GM11168 (cell line): ENCODE measurements around the gene UNC93B1.
"Not testable (repeated sequence)": the region's sequence is repeated elsewhere in the genome, so short reads cannot be mapped to it uniquely, and the experiment has no call there.

Experiments
- in situ Hi-C: fragments of 300-500 bp; cut with MboI; formaldehyde crosslinking; loops from one replicate; pipeline ENCODE4 v1.12.0; 2022; ENCODE audit warnings: low sequenced_read_pairs; ENCODE audit not compliant: unreplicated experiment

UNC93B1 gene

DNA sequence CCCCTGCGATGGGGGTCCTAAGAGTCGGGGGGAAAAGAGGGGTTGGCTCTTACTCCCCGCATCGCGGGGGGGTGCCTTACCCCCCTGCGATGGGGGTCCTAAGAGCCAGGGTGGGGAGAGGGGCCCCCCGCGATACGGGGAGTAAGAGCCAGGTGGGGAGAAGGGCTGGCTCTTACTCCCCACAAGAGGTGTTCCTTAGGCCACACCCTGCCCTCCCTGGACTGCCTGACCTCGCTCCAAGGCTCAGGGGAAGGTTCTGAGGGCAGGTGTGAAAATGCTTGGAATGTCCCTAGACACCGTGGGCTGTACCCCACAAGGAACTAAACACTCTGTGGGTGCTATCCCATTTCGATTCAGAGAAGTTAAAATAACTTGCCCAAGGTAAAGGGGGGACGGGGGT, 7.8 kb downstream of the UNC93B1 start:
- in situ Hi-C loops: no loop called here

DNA sequence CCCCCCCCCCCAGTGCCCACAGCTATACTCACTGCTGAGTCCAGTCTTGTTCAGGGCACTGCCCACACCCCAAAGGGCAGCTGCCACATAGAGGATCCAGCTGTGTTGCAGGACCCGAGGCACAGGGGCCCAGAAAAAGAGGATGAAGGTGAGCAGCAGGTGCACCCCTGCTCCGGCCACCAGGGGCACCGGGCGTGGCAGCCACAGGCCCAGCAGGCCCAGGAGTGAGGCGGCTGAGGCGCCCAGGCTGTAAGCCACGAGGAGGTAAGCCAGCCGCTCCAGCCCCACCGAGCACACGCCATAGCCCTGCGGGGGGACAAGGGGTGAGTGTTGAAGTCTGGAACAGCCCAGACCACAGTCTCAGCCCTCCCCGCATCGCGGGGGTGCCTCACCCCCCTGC, 8.3 kb downstream of the UNC93B1 start:
- in situ Hi-C loops: not testable (repeated sequence)

DNA sequence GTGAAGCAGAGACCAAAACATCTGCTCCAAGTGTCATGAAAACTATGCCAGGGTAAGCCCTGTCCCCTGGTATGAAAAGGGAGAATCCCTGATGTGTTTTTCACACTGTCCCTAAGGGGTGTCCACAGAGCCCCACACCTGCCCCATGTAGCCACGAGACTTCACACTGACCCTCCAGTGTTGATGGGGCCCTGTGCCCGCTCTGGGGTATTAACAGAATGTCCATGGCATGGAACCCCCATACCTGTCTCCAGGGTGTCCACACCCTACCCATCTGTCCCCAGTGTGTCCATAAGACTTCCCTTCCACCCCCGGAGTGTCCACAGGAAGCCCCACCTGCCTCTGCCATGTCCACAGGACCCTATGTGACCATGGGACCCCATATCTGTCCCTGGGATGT, 8.8 kb downstream of the UNC93B1 start:
- in situ Hi-C loops: not testable (repeated sequence)

DNA sequence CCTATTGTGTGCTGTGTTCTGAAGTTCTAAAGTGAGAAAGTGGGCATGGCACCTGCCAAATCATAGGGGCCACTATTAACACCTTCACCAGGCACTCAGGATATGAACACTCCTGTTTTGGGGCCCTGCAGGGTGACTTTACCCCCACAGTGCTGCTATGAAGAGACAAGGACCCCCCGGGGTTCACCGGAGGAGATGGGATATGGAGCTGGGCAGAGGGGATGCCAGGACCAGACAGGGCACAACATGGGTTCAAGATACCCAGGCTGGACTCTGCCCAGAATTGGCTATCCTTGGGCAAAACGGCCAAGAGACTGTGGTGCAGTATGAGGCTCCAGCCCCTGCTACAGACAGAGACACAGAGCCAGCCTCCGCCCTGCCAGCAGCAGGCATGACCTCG, 9.5 kb downstream of the UNC93B1 start:
- in situ Hi-C loops: not testable (repeated sequence)

DNA sequence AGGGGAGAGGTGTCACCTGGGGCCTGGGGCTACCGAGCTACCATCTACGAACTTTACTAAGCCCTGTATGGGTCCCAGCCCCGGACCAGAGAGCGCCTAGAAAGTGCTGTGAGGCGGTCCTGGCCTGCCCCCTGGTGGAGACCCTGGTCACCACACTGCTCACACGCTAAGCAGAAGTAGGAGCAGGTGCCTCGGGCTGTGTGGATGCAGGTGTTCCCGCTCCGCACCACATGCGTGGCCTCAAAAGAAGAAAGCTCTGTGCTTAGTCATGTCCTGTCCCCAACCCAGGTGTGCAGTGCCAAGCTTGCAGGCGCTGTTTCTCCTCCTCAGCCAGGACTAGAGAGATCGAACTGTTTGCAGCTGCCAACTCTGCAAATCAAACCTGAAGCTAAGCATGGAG, 10.1 kb downstream of the UNC93B1 start:
- in situ Hi-C loops: not testable (repeated sequence)

DNA sequence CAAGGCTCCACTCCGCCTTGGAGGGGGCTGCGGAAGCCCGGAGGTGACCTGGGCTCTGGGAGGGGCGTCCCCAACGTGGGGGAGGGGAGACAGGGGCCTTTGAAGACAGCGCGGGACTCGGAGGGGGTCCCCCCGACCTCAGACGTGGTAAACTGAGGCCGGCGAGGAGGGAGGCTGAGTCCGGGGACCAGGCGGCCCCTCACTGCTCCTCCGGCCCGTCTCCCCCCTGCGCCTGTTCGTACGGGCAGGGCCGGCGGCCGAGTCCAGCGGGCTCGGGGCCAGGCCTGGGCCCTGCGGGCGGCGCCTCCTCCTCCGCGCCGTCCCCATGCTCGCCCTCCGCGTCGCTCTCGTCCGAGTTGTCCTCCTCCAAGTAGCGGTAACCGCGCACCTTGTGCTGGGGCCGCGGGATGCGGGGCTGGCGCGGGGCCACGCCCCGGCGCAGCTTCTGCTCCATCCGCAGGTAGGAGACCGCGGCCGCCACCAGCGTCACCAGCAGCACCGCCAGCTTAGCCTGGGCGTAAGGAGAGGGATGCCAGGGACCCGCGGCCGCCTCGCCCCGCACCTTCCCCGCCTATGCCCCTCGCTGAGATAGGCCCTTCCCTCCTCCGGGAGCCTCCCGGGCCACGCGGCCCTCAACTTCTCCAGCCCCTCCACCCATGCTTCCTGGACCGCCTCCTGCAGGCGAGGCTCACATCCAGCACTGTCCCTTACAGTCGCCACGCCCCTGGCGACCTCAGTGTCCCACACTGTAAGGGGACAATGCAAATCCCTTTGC, 12.4 kb downstream of the UNC93B1 start:
- in situ Hi-C loops: not testable (repeated sequence)

DNA sequence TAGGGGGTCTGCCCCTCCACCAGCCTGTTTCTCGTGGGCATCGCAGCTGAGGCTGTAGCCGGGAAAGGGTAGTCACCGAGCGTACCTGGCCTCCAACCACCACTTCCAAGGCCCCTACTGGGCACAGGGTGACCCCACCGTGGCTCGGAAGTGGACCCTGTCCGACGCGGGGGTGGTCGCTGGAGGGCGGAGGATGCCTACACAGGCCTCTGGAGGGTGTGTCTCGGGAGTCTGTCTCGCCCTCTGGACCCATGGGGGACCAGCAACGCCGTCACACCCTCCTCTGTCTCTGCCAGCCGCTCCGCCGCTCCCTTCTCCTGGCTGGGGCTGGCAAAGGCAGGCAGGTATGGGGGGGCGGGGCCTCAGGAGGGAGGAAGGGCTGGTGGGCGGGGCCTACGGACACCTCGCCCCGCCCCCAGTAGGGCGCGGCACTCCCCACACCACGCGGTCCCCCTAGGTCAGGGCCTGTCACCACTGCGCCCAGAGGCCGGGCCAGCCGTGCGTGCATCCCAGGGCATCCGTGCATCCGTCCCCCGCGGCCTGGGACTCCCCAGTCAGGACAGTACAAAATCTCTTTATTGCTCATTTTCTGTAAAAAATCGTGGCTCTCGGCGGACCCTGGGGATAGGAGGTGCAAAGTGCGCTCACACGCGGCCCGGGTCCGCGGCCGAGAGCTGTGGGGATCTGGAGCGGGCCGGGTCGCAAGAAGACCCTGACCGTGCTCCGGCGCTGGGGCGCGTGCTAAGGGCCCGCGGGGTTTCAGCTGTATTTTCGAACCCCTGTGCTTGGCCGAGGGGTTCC, 13.2 kb downstream of the UNC93B1 start:
- in situ Hi-C loops: not testable (repeated sequence)

DNA sequence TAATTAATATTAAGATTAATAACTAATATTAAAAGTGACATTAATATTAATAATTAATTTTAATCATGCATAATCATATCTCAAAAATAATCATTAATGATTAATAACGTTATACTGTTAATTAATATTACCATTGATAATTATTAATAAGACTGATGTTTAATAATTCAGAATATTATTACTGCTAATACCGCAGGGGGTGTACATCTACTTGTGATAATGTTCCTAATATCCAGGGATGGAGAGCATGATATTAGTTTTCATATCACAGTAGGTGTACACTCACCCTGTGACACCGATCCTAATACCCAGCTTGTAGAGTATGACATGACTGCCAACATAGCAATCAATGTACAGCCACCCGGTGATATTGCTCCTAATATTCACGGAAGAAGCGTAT, 18.6 kb downstream of the UNC93B1 start:
- in situ Hi-C loops: loop anchor here (5.0 kb wide), 1 partner anchor 278 kb away; no protein-coding TSS in a partner anchor

DNA sequence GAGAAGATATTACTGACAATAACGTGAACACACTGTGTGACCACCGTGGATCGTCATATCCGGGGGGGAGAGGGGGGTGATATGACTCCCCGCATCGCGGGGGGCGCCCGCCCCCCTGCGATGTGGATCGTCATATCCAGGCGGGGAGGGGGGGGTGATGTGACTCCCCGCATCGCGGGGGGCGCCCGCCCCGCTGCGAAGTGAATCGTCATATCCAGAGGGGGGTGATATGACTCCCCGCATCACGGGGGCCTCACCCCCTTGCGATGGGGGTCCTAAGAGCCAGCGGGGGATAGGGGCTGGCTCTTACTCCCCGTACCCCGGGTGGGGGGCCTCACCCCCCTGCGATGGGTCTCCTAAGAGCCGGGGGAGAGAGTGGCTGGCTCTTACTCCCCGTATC, 19.9 kb downstream of the UNC93B1 start:
- in situ Hi-C loops: no loop called here

DNA sequence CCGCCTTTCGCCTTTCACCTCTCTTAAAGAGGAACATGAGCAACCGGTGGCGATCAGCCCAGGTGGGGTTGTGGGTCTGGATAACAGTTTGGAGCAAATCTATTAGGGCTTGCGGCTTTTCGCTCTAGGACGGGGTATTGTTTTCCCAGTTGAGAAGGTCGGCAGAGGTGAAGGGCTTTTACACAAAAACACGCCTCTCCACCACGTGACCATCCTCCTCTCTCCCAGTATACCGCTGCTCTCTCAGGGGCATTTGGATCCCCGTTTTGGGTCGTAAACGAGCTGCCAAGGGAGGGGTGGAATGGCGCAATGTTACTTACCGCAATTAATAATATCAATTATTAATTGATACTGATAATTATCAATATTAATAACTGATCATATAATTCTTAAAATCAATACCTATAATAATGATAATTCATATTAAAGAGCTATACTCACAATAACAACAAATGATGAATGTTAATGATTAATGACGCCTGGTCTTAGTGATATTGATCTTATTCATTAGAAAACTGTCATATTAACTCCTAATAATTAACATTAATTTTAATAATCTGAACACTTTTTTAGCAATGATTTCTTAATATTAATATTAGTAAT, 21.5 kb downstream of the UNC93B1 start:
- in situ Hi-C loops: not testable (repeated sequence)

DNA sequence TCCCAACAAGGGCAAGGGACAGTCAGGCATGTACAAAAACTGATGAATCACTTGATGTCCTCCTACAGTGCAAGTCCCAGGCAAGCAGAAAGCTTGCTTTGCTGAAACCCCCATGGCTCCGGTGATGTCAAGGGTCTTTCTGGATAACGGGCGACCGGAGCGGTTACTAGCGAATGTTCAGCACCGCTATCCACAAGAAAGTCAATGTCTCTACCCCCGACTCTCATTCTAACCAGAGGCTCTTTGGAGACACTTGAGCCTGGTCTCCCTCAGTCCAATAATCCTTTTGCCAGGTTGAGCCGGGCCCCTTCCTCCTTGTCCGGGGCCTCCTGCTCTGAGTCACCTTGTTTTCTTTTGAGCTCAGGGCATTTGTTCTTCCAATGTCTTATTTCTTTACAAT, 22.7 kb downstream of the UNC93B1 start:
- in situ Hi-C loops: not testable (repeated sequence)

DNA sequence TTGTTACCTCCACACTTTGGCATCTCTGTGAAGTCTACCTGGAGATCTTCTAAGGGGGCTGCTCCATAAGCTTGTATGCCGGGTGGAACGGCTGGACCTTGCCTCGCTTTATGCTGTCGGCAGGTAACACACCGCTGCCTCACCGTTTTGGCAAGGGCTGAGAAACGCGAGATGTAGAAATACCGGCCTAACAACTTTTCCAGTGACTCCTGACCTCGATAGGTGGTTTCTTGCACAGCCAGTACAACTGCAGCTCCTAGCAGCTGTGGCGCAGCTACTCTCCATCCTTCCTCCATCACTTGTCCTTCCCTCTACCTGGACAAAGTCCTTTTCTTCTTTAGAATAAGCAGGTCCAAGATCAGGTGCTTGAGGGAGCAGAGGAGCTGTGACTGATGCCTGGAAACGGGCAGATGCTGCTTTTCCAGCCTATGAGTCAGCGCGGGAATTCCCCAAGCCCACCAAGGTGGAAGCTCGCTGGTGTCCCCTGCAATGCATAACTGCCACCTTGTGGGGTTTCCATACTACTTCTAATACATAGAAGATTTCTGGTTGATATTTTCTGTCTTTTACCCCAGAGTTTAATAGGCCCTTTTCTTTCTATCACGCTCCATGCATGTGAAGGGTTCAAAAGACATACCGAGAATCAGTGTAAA, 25.0 kb downstream of the UNC93B1 start:
- in situ Hi-C loops: not testable (repeated sequence)

DNA sequence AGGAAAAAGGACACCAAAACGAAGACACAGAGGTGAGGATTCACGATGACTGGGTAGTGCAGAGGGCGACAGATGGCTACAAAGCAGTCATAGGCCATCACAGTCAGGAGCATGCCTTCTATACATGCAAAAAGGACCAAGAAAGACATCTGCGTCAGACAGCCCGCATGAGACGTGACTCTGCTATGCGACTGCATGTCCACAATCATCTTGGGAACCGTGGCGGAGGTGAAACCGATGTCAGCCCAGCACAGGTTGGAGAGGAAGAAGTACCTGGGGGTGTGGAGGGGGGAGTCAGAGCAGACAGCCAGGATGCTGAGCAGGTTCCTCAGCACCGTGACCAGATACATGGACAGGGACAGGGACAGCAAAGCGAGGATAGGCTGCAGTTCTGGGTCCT, 29.2 kb downstream of the UNC93B1 start:
- in situ Hi-C loops: not testable (repeated sequence)

DNA sequence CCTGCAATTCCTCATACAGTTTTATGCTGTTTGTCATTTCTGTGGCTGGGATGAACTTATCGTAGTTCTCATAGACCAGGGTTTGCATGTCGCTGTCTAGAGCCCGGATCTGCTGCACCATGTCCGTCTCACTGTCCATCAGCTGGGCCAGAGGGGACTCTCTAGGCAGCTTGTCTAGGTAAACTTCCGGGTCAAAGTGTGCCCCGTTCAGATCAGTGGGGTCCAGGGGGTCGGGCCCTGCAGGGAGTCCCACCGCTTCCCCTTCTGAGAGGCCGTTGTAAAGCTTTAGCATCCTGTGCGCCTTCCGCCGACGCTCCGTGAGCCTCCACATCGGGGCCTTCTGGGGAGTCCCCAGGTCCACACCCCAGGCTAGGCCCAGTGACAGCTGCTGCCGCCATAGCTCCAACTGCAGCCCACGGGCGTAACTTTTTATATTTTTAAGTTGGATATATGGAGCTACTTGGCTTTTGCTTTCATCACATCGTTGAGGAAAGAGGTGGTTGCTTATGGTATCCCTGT, 38.0 kb downstream of the UNC93B1 start:
- in situ Hi-C loops: not testable (repeated sequence)

DNA sequence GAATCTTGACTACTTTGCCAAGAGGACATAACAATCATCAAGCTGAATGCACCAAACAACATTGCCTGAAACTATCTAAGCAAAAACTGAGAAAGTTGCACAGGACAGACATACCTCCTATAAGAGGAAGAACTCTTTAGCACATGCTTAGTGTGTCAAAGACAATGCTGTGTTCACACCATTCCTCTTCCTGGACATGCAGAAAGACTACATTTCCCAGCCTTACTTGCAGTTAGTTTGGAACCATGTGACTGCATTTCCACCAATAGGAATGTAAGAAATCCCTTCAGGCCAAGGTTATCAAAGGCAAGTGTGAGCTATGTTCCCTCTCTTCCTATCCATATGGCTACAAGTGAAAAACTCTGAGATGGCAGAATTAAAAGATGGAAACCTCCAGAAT, 39.2 kb downstream of the UNC93B1 start:
- in situ Hi-C loops: not testable (repeated sequence)

DNA sequence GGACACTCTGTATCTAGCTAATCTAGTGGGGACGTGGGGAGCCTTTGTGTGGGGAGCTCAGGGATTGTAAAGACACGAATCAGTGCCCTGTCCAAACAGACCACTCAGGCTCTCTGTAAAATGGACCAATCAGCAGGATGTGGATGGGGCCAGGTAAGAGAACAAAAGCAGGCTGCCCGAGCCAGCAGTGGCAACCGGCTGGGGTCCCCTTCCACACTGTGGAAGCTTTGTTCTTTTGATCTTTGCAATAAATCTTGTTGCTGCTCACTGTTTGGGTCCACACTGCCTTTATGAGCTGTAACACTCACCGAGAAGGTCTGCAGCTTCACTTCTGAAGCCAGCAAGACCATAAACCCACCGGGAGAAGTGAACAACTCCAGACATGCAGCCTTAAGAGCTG, 40.0 kb downstream of the UNC93B1 start:
- in situ Hi-C loops: not testable (repeated sequence)

DNA sequence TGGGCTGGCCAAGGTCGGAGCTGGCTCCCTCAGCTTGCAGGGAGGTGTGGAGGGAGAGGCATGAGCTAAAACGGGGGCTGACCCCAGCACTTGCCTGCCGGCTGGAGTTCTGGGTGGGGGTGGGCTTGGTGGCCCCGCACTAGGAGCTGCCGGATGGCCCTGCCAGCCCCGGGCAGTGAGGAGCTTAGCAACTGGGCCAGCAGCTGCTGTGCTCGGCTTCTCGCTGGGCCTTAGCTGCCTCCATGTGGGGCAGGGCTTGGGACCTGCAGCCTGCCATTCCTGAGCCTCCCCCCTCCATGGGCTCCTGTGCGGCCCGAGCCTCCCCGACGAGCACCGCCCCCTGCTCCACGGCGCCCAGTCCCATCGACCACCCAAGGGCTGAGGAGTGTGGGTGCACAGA, 40.7 kb downstream of the UNC93B1 start:
- in situ Hi-C loops: not testable (repeated sequence)

DNA sequence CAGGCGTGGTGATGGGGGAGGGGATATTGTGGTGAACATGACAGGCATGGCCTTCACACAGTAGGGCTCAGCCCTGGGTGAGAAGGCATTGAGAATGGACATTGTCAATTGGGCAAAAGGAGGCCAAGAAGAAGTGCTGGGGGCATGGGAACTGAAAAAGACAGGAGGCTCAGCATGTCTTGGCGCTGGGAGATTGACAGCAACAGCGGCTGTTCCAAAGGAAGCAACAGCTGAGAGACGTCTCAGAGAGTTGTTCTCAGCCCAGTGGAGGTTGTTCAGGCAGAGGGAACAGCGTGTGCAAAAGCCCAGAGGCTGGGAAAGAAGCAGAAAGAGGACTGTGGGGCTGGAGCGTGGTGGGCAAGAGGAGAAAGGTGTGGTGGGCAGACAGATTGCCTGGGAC, 47.7 kb downstream of the UNC93B1 start:
- in situ Hi-C loops: not testable (repeated sequence)

DNA sequence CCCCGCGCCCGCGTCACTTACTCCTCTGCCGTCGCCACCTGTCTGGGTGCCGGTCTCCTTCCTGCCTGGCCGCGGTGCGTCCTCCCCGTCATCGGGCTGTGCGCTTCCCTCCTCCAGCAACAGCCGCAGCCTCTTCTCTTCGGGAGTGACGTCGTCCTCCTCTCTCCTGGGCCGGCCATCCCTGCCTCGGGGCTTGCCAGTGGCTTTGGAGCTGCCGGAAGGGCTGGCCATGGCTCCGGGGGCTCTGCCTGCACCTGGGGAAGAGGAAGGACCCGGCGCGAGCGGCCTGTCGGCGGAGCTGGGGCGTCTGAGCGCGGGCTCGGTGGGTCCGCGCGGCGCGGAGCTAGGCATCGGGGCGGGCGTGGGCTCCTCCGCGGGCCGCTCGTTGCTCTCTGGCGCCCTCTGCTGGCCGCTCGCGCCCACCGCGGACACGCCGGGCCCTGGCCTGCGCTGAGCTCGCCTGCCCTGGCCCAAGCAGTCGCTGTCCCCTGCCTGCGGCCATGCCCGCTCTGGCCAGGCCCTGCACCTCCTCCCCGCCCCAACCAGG, 48.4 kb downstream of the UNC93B1 start:
- in situ Hi-C loops: not testable (repeated sequence)

DNA sequence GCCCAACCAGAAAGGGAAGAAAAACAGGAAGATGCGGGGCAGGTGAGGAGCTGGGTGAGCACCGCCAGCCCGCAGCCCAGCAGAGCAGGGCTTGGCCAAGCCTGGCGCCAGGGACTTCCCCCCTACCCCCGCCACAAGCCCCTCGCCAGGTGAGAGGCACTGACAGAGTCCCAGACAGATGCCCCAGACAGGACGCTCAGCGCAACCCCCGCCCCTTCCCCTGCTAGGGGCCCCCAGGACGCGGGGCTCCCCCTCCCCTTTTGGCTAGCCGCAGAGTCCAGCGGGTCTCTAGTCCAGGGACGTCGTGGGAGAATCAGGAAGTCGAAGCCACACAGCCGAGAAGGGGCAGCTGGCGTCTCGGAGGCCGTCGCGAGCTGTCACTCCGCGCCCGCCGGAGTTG, 48.9 kb downstream of the UNC93B1 start:
- in situ Hi-C loops: not testable (repeated sequence)
